ENCODE measurements around the gene ASIC2. TPM values are rescaled to one million over a fixed set of nuclear protein-coding genes. Genes with fewer than 3 reads are reported as not detected.

ASIC2 gene
- total and polyA plus RNA-seq, 12 donors = 0.29 to 1.5 (median 0.69) TPM

DNA sequence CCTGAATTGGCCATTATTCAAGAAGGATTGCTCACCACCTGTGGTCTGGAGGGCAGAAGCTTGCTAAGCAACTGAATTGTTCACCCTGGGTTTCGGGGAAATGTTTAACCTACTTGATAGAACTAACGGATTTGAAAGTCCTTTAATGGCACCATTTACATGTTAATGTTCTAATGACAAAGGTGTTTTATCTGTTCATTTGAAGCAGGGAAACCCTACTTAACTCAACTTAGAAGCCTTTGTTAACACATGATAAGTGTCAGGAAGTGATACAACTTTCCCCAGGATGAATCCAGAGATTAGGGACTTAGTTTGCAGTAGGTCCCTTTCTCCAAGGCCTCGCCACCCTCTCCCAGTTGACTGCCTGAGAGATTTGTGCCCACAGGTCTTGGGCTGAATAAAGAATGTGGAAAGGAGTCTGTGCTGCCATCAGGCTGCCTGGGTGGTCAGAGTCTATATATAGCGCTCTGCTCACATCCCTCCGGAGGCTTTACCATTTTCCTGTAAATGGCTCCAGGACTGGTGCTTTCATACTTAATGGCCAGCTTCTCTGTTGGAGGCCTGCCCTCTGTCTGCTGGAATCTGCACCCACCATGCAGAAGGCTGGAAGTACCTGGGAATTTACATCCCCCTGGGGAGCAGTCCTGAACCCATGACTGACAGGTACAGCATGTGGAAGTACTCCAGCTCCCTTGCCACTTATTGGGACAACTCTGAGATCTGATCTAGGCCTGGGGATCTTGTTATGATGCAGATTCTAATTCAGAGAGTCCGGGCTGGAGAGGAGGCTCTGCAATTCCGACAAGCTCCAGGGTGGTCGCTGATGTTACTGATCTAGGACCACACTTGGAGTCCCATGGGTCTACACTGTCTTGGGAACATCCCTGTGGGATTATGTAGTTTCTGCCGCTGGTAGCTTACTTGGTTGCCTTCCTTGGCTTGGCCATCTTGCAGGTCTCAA, 99.9 kb downstream of the ASIC2 start:
- 80 to 83% (median 80%) methylated on average over 4 to 9 of the region's 9 CpGs for WGBS, 4 donors
- H3K4me3 ChIP-seq = no peak overlapping the region
- peaks cover 6% of the 10 kb centered on the region for H3K27me3 ChIP-seq
- TF ChIP-seq, protein P1, sequence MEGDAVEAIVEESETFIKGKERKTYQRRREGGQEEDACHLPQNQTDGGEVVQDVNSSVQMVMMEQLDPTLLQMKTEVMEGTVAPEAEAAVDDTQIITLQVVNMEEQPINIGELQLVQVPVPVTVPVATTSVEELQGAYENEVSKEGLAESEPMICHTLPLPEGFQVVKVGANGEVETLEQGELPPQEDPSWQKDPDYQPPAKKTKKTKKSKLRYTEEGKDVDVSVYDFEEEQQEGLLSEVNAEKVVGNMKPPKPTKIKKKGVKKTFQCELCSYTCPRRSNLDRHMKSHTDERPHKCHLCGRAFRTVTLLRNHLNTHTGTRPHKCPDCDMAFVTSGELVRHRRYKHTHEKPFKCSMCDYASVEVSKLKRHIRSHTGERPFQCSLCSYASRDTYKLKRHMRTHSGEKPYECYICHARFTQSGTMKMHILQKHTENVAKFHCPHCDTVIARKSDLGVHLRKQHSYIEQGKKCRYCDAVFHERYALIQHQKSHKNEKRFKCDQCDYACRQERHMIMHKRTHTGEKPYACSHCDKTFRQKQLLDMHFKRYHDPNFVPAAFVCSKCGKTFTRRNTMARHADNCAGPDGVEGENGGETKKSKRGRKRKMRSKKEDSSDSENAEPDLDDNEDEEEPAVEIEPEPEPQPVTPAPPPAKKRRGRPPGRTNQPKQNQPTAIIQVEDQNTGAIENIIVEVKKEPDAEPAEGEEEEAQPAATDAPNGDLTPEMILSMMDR (IDR thresholded peaks at IDR 0.05) = no peak
- TF ChIP-seq POLR2A (IDR thresholded peaks at IDR 0.05) = no peak
- no peaks in the 10 kb centered on the region for H3K36me3 ChIP-seq (replicated peaks in 1 of 2)
- intact Hi-C loops (cut with DNase I) = no loop called here
- H3K27ac ChIP-seq = no peak overlapping the region
- DNase-seq = no peak
- no peaks in the 10 kb centered on the region for H3K4me1 ChIP-seq (replicated peaks in 1 of 2)
- H3K9me3 ChIP-seq (replicated peaks in 1 of 3) = no peaks in the 10 kb centered on the region

DNA sequence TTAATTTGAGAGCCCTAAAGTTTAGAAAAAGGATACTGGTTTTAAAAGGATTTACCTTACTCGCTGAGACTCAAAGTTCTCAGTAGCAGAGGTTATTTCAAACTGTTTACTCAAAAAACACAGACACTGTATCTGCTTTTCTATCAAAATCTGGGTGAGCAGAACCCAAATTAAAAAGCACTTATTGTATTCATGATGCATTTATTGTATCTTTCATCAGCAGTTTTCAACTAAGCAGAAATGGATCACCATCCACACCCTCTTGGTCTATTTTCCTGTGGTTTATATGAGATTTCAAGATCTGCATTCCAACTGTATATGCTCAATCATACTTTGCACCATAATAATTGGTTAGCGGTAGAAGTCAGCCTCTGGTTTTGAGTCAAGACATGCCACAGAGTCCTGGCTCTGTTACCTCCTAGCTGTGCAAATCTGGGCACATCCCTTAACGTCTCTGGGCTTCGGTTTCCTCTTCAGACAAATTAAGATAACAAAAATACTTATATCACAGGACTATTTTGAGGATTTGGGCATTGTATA, 109.5 kb downstream of the ASIC2 start:
- H3K27me3 ChIP-seq = peaks cover 7% of the 10 kb centered on the region
- intact Hi-C loops (cut with DNase I) = no loop called here

DNA sequence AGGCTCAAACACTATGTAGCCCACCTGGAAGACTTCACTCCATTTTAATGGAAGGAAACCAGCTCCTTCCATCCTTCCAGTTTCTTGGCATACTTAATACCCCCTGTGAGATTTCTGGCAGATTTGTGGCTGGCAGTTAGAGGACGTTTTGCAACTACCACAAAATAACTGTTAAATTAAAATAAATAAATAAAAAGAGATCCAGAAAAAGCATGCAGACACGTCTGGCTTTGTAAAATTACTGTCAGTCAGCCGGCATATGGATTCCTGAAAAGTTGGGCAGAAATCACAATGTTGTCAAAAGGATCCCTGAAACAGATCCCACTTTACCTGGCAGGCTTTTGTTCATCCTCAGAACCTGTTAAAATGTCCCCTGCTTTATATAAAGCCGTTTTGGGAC, 113.9 kb downstream of the ASIC2 start:
- H3K4me3 ChIP-seq = no peak overlapping the region
- intact Hi-C loops (cut with DNase I) = no loop called here
- no peaks in the 10 kb centered on the region for H3K9me3 ChIP-seq (replicated peaks in 1 of 3)
- no peaks in the 10 kb centered on the region for H3K36me3 ChIP-seq (replicated peaks in 1 of 2)
- peaks cover 2% of the 10 kb centered on the region for H3K27me3 ChIP-seq
- no peak overlapping the region for H3K27ac ChIP-seq
- no peak for DNase-seq
- TF ChIP-seq, protein P1 (IDR thresholded peaks at IDR 0.05) = no peak
- TF ChIP-seq POLR2A (IDR thresholded peaks at IDR 0.05) = no peak
- H3K4me1 ChIP-seq (replicated peaks in 1 of 2) = no peaks in the 10 kb centered on the region
- 54 to 69% (median 59%) methylated on average over 4 of the region's 4 CpGs for WGBS, 4 donors

More for the DNA sequence above, 109.5 kb downstream of the ASIC2 start:
- H3K4me1 ChIP-seq (replicated peaks in 1 of 2) = no peaks in the 10 kb centered on the region
- WGBS, 4 donors = 67 to 81% (median 72%) methylated on average over 4 of the region's 4 CpGs
- no peak overlapping the region for H3K4me3 ChIP-seq
- no peaks in the 10 kb centered on the region for H3K36me3 ChIP-seq (replicated peaks in 1 of 2)
- no peak for TF ChIP-seq POLR2A (IDR thresholded peaks at IDR 0.05)
- TF ChIP-seq, protein P1 (IDR thresholded peaks at IDR 0.05) = no peak
- H3K27ac ChIP-seq = no peak overlapping the region
- H3K9me3 ChIP-seq (replicated peaks in 1 of 3) = no peaks in the 10 kb centered on the region
- DNase-seq = no peak

DNA sequence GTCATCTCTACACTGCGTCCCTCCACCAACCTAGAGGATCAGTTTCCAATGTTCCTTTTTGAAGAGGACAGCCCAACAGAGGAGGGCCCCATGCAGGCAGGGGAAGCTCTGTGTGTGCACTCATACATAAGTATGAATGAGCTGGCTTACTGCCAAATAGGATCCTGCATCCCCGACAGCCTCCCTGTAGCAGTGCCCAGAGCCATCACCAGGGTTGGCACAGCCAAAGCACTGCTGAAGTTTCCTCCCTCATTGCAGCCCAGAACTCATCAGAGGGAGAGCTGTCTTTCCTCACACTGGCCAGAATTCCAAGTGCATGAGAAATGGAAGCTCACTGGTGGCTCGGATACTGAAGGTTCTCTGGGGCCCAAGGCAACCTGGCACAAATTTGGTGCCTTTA, 114.4 kb downstream of the ASIC2 start:
- no peaks in the 10 kb centered on the region for H3K4me1 ChIP-seq (replicated peaks in 1 of 2)
- H3K4me3 ChIP-seq = no peak overlapping the region
- 61 to 83% (median 65%) methylated on average over 3 of the region's 3 CpGs for WGBS, 4 donors
- no peaks in the 10 kb centered on the region for H3K36me3 ChIP-seq (replicated peaks in 1 of 2)
- no peak overlapping the region for H3K27ac ChIP-seq
- intact Hi-C loops (cut with DNase I) = no loop called here
- TF ChIP-seq, protein P1 (IDR thresholded peaks at IDR 0.05) = no peak
- no peak for TF ChIP-seq POLR2A (IDR thresholded peaks at IDR 0.05)
- H3K27me3 ChIP-seq = no peaks in the 10 kb centered on the region
- H3K9me3 ChIP-seq (replicated peaks in 1 of 3) = no peaks in the 10 kb centered on the region
- DNase-seq = no peak
